Measurements from ENCODE around the gene RANBP3.

The RANBP3 gene

GRCh38 chr19:5867201-5868136 is 110.5 kb downstream of the RANBP3 start:
- no peak overlapping the region for H3K27ac Mint-ChIP-seq
- H3K36me3 Mint-ChIP-seq: no peaks in the 10 kb centered on the region
- no peak overlapping the region for H3K4me3 Mint-ChIP-seq
- H3K27me3 Mint-ChIP-seq: peaks cover 9 to 20% of the 10 kb centered on the region in 2 donors
- no peak for DNase-seq
- peaks cover 0 to 4% of the 10 kb centered on the region in 2 donors for H3K4me1 Mint-ChIP-seq
- ATAC-seq (replicated peaks): no peak
- H3K9me3 Mint-ChIP-seq: no peaks in the 10 kb centered on the region

All from stimulated activated naive B cell treated with anti-CD40 and anti-IgM and Interleukin-4, amounts not matched to agents 10 μg/mL and 1 μg/mL and 100 μg/mL, for 72 hours (primary cell).